Left ventricle myocardium inferior (tissue), 1 donor: ENCODE measurements around the gene FUS. TPM values are rescaled to one million over a fixed set of nuclear protein-coding genes. Genes with fewer than 3 reads are reported as not detected.

Source experiments
- DNase-seq: peaks from one replicate; pipeline ENCODE4 v3.0.0-alpha.2; 2020
- H3K27ac ChIP-seq: fragments of 200-600 bp; replicated peaks from 2 replicates; pipeline ENCODE4 v1.8.0; 2021
- H3K27me3 ChIP-seq: fragments of 200-600 bp; 2 replicates; pipeline ENCODE4 v1.8.0; 2021; ENCODE audit warnings: low read depth
- H3K36me3 ChIP-seq: fragments of 200-600 bp; 2 replicates; pipeline ENCODE4 v1.8.0; 2021
- H3K4me1 ChIP-seq: fragments of 200-600 bp; 2 replicates; pipeline ENCODE4 v1.8.0; 2021
- H3K4me3 ChIP-seq: fragments of 200-600 bp; 2 replicates; pipeline ENCODE4 v1.8.0; 2021; ENCODE audit warnings: mild to moderate bottlenecking, moderate library complexity
- H3K9me3 ChIP-seq: fragments of 200-600 bp; replicated peaks from 2 replicates; pipeline ENCODE4 v1.8.0; 2021
- intact Hi-C: fragments of 100-400 bp; cut with micrococcal nuclease; formaldehyde crosslinking; loops from one replicate; pipeline ENCODE4 v1.11.0; 2022
- total RNA-seq: library from RNA; stranded (reverse); fragmentation: NEBNext Ultra II Directional; extraction: Animal tissue kit (Norgen Biotek cat#: 25700); gene quantifications from one replicate; pipeline ENCODE4 v1.2.1, GENCODE V29; 2021
- TF ChIP-seq, protein P1 (sequence below): fragments of 200-600 bp; IDR thresholded peaks from 2 replicates; pipeline ENCODE4 v1.8.0; 2021; ENCODE audit warnings: antibody characterized with exemption, mild to moderate bottlenecking, borderline replicate concordance
- donor health status: DM: no; HTN: yes; CAD: no; lungs with severe emphysema.

The FUS gene
- total RNA-seq, 1 donor from 2014 or later, result 96.9 TPM

- Histone ChIP-seq H3K9me3 (no peaks in the 10 kb centered on the region), H3K4me1 (peaks cover 24% of the 10 kb centered on the region), H3K27ac (no peak overlapping the region), H3K27me3 (no peaks in the 10 kb centered on the region), H3K36me3 (peaks cover 100% of the 10 kb centered on the region), H3K4me3 (no peak overlapping the region)
- DNase-seq, result no peak
- intact Hi-C loops, result no loop called here
- TF ChIP-seq, protein P1, sequence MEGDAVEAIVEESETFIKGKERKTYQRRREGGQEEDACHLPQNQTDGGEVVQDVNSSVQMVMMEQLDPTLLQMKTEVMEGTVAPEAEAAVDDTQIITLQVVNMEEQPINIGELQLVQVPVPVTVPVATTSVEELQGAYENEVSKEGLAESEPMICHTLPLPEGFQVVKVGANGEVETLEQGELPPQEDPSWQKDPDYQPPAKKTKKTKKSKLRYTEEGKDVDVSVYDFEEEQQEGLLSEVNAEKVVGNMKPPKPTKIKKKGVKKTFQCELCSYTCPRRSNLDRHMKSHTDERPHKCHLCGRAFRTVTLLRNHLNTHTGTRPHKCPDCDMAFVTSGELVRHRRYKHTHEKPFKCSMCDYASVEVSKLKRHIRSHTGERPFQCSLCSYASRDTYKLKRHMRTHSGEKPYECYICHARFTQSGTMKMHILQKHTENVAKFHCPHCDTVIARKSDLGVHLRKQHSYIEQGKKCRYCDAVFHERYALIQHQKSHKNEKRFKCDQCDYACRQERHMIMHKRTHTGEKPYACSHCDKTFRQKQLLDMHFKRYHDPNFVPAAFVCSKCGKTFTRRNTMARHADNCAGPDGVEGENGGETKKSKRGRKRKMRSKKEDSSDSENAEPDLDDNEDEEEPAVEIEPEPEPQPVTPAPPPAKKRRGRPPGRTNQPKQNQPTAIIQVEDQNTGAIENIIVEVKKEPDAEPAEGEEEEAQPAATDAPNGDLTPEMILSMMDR, result no peak
Observed at GRCh38 chr16:31190061-31190460, 10.1 kb downstream of the FUS start.

GRCh38 chr16:31190818-31191444 is 11.0 kb downstream of the FUS start:
- TF ChIP-seq, protein P1, result no peak
- intact Hi-C loops, result no loop called here
- no peak for DNase-seq
- Histone ChIP-seq H3K4me3 (no peak overlapping the region), H3K4me1 (peaks cover 15% of the 10 kb centered on the region), H3K27me3 (no peaks in the 10 kb centered on the region), H3K27ac (no peak overlapping the region), H3K36me3 (peaks cover 100% of the 10 kb centered on the region), H3K9me3 (no peaks in the 10 kb centered on the region)

- TF ChIP-seq, protein P1, result no peak
- intact Hi-C loops, result no loop called here
- DNase-seq, result no peak
Observed at GRCh38 chr16:31191697-31192428, 11.9 kb downstream of the FUS start.

GRCh38 chr16:31192856-31193642 is 13.1 kb downstream of the FUS start:
- Histone ChIP-seq H3K4me1 (peaks cover 8% of the 10 kb centered on the region), H3K27ac (no peak overlapping the region), H3K9me3 (no peaks in the 10 kb centered on the region), H3K4me3 (no peak overlapping the region), H3K27me3 (no peaks in the 10 kb centered on the region), H3K36me3 (peaks cover 89% of the 10 kb centered on the region)
- intact Hi-C loops, result no loop called here
- no peak for DNase-seq
- TF ChIP-seq, protein P1, result no peak

More at GRCh38 chr16:31191697-31192428, 11.9 kb downstream of the FUS start:
- H3K27me3 ChIP-seq, result no peaks in the 10 kb centered on the region
- H3K4me1 ChIP-seq, result peaks cover 10% of the 10 kb centered on the region
- H3K36me3 ChIP-seq, result peaks cover 99% of the 10 kb centered on the region
- H3K9me3 ChIP-seq, result no peaks in the 10 kb centered on the region
- H3K27ac ChIP-seq, result no peak overlapping the region
- no peak overlapping the region for H3K4me3 ChIP-seq

- TF ChIP-seq, protein P1, result no peak
- Histone ChIP-seq H3K4me3 (no peak overlapping the region), H3K36me3 (peaks cover 83% of the 10 kb centered on the region), H3K4me1 (peaks cover 3% of the 10 kb centered on the region), H3K9me3 (no peaks in the 10 kb centered on the region), H3K27ac (no peak overlapping the region), H3K27me3 (no peaks in the 10 kb centered on the region)
- intact Hi-C loops, result no loop called here
- no peak for DNase-seq
Observed at GRCh38 chr16:31193874-31194273, 13.9 kb downstream of the FUS start.
